GM12872 (cell line): Measurements from ENCODE around the gene RASEF.

Source experiments
- TF ChIP-seq, protein P1 (sequence below): IDR thresholded peaks from 3 replicates; pipeline ENCODE4 v1.5.1; 2011; ENCODE audit warnings: low read depth, mild to moderate bottlenecking, low read length, moderate library complexity; ENCODE audit not compliant: insufficient read depth

The RASEF gene

DNA sequence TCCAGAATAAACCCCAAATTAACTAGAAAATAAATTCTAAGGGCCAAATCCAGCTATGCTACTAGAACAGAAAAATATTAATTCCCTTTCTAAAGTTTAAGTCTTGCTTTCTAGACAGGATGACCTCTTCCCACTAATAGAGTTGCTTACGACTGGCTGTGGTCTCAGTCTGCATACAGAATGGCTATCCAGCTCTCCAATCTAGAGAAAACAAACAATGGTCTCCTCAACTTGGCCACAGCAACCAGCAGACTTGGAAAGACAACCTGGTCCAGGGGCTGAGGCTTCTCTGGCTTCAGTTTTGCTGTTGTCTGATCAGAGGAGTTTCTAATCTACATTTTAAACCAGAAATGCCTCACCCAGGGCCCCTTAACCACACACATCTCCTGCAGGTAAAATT lies 28.9 kb downstream of the RASEF start:
- TF ChIP-seq, protein P1, sequence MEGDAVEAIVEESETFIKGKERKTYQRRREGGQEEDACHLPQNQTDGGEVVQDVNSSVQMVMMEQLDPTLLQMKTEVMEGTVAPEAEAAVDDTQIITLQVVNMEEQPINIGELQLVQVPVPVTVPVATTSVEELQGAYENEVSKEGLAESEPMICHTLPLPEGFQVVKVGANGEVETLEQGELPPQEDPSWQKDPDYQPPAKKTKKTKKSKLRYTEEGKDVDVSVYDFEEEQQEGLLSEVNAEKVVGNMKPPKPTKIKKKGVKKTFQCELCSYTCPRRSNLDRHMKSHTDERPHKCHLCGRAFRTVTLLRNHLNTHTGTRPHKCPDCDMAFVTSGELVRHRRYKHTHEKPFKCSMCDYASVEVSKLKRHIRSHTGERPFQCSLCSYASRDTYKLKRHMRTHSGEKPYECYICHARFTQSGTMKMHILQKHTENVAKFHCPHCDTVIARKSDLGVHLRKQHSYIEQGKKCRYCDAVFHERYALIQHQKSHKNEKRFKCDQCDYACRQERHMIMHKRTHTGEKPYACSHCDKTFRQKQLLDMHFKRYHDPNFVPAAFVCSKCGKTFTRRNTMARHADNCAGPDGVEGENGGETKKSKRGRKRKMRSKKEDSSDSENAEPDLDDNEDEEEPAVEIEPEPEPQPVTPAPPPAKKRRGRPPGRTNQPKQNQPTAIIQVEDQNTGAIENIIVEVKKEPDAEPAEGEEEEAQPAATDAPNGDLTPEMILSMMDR, result no peak

DNA sequence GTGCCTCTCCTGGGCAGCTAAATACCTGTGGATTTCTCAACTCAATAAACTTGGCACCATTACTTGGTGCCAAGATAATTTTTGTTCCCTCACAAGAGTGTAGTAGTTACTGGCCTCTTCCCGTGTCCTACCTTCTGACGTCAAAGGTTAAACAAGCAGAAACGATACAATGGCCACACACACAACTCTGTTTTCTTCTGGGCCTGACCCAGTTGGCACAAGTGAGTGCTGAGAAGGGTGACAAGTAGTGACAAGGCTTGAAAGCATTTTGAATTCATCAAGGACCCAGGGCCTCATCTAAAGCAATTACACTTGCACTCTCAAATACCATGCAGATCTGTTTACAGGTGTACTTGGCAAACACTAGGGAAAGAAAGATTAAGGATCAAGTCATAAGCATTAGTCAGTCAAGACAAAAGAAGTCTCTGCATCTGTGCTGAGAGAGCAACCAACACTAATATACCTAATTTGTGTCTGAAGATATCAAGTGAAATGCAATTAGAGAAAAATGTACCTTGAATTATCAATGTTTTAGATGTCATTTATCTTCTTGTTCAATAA lies 30.8 kb downstream of the RASEF start:
- TF ChIP-seq, protein P1, result no peak

DNA sequence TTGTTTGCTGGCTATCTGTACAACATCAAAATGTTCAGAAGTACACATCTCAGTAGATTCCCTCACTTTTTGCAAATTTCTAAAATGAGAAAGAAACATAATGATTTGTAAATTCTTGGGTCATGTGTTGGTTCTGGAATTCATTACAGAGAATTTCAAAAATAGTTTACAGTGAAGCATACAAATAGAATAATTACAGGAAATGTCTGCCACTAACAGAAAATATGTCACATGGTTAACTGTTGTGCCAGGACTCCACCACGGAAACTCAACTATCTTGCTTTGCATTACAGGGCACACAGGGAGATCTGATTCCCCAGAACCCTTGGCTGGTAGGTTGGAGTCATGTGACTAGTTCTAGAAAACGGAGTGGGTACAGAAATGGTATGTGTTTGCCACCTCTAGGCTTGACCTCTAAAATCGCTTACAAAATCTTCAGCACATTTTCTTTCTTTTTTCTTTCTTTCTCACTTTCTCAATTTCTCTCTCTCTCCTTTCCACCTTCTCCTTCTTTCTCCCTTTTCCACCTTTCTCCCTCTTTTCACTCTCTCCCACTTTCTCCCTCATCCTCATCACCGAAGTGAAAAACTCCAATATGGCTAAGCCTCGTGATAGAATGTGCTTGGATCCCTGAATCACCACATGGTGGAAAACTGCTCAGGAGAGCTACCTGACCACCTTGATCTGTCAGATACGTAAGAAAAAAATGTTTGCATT lies 32.4 kb downstream of the RASEF start:
- TF ChIP-seq, protein P1, result no peak

DNA sequence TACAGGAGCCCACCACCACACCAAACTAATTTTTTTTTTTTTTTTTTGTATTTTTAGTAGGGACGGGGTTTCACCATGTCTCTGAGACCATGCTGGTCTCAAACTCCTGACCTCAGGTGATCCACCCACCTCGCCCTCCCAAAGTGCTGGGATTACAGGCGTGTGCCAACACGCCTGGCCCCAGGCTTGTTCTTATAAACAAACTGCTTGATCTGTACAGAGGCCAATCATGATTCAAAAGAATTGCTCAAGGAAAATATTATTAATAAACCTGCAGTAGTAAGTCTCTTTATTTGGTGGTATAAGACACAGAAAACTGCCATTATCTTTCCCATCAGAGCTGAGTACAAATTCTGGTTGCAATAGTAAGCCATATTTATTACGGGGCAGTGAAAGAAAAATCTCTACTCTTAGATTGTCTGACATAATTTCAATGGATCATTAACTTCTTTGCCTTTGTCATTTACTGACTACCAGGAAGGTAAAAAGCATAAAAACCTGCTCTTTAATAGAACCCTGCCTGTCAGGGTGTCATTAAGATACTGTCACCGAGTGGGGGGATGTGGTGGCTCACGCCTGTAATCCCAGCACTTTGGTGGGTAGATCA lies 33.3 kb downstream of the RASEF start:
- TF ChIP-seq, protein P1, result no peak

DNA sequence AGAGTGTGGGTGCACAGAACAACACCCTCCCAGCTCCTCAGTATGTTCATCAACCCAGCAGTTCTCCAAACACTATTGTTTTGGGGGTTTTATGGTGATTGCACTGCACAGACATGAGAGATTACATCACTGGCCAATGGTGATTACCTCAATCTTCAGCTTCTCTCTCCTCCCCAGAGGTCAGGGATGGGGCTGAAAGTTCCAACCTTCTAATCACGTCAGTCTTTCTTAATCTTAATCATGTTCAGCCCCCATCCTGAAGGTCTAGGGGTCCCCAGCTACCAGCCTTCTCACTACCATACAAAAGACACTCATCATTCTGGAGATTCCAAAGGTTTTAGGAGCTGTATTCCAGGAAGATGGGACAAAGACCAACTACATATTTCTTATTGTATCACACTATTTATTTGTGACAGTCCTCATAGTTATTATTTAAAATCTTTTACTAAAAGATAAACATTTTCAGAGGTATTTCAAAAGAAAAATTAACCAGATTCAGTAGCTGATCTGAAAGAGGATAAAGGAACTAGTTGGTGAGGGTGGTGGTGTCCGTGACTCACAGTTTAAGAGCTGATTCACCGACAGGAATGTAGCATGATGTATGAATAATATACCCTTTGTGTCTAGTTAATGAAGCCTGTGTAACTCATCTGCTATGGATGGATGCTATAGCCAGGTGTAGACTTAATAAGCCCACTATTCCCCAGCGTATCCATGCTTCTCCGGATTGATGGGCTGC lies 35.6 kb downstream of the RASEF start:
- TF ChIP-seq, protein P1, result no peak

DNA sequence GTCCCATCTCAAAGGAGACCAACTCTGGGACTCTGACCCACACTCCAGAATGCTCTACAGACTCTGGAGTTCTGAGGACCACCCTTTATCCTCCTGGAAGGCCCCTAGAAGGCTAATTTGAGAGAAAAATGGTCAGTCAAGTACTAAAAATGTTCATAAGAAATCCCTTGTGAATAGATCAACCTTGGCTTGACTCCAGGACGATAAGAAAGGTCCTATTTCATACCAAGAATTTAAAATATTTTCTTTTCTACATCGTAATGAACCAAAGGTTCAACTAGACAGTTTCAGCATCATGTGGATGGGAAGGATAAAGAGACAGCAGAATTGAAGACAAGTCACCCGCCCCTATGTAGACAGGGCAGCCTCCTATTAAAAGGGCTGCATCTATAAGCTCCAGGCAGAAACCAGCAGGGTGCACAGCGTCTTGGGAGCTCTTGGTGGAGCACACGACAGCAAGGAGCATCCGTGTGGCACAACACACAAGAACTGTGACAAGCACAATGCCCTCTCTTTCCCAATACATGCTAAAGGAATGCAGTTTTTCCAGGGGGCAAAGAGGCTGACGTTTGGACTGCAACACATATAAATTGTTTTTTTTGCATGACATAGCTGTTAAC lies 38.3 kb downstream of the RASEF start:
- TF ChIP-seq, protein P1, result no peak

DNA sequence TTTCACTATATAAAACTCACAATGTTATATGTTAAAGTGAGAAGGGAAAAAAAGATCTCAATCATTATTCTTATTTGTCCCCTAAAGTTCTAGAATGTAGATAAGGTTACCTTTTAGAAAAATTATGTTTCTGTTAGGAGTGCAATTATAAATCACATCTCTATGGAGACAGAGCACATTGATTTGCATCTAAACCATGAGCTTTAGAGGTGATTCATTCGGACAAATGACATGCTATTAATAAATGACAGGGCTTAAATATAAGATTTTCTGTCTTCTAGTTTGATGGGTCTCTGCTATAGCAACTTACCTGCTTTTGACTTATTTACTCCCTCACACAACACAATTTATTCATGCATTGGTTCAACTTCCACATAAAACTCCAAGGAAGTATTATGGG lies 39.8 kb downstream of the RASEF start:
- TF ChIP-seq, protein P1, result no peak
